HG02759 (cell line): ENCODE data around the gene FIS1.
"Not testable (repeated sequence)": the region's sequence is repeated elsewhere in the genome, so short reads cannot be mapped to it uniquely, and the experiment has no call there.

Experiments used
- ATAC-seq: cut with Tn5 transposase; IDR thresholded peaks from one replicate; pipeline ENCODE4 v1.9.1; 2021; ENCODE audit warnings: mild to moderate bottlenecking, moderate library complexity; ENCODE audit not compliant: unreplicated experiment

FIS1 gene

DNA sequence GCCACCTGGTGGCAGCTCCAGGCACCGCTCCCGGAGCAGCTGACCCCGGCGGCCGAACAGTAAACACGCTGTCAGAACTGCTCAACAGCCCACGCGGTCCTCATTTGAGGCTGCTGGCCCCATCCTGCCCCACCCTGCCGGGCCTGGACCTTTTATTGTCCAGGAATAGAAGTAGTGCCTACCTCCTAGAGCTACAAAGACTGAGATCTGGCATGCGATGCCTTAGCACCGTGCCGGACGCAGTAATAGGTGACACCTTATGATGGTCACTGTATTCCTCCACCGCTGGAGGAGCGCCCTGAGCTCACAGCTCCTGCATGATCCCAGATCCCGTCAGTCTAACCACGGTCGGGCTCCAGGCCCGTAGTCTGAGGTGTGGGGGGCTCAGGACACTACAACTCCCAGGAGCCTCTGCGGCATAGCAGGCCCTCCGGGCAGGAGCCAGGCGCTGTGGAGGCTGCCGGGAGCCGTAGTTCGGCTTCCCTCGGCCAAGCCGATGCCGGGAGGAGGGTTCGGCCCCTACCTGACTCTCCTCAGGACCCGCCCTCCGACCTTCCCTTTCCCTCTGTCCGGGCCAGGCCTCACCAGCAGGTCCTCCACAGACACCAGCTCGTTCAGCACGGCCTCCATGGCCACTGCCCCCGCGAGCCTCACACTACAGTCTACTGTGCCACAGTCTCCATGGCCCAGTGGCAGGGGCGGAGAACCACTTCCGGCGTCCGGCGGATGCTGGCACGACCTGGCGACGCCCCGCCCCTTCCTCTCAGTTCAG lies at the start of gene FIS1:
FIS1 (minus strand) TSS at position 707 of the 772 bp plus-strand sequence; CDS start at position 630, 77 bp downstream.
- peak; percentile 94 for ATAC-seq

DNA sequence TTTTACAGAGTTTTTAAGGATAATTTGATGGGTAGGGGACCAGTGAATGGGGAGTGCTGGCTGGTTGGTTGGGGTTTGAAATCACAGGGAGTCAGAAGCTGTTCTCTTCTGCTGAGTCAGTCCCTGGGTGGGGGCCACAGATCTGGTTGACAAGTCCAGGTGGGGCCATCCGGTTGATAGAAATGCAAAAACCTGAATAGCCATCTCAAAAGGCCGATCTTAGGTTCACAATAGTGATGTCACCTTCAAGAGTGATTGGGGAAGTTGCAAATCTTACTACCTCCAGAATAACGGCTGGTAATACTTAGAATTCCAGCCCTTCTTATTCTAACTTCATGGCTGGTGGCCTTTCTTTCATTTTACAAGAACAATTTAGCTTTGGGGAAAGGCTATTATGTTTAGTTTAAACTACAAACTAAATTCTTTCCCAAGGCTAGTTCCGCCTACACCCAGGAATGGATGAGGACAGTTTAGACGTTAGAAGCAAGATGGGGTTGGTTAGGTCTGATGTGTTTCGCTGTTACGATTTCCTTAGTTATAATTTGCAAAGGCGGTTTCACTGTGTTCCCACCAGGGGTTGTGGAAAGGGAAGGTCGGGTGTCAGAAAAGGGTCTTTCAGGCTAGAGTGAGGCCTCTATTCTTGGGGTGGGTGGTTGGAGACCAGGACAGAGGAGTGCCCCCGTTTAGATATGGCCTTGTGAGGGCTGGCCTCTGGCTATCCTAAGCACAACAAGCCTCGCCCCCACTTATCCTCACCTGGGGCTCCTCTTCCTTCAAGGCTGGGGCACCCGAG lies 49.4 kb upstream of the FIS1 start:
- ATAC-seq, result no peak

DNA sequence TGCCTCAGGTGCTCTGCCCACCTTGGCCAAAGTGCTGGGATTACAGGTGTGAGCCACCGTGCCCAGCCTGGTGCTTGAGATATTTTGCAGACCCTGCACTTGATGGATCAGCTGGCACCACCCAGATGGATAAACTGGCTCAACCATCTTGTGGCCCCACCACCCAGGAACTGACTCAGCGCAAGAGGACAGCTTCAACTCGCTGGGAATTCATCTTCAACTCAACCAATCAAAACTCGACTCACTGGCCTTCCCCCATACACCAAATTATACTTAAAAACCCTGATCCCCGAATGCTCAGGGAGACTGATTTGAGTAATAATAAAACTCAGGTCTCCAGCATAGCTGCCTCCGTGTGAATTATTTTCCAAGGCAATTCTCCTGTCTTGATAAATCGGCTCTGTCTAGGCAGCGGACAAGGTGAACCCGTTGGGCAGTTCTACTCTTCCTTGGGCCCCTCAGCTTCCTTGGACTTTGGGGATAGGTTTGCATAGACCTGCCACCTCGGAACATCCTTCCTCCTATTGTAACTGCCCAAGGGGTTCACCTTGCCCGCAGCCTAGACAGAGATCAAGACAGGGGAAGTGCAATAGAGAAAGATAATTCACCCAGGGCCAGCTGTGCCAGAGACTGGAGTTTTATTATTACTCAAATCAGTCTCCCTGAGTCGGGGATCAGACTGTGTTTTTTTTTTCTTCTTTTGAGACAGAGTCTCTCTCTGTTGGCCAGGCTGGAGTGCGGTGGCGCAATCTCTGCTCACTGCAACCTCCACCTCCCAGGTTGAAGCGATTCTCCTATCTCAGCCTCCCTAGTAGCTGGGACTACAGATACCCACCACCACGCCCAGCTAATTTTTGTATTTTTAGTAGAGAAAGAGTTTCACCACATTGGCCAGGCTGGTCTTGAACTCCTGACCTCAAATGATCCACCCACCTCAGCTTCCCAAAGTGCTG lies 48.5 kb upstream of the FIS1 start:
- ATAC-seq, result not testable (repeated sequence)

DNA sequence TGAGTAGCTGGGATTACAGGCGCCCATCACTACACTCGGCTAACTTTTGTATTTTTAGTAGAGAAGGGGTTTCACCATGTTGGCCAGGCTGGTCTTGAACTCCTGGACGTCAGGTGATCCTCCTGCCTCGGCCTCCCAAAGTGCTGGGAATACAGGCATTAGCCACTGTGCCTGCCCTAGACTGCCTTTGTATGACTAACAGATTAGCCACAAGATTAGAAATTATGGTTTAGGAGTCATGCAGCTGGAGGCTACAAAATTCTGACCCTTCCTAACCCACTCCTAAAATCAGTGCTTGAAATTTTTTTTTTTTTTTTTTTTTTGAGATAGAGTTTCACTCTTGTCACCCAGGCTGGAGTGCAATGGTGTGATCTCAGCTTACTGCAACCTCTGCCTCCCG lies 47.7 kb upstream of the FIS1 start:
- ATAC-seq, result not testable (repeated sequence)

DNA sequence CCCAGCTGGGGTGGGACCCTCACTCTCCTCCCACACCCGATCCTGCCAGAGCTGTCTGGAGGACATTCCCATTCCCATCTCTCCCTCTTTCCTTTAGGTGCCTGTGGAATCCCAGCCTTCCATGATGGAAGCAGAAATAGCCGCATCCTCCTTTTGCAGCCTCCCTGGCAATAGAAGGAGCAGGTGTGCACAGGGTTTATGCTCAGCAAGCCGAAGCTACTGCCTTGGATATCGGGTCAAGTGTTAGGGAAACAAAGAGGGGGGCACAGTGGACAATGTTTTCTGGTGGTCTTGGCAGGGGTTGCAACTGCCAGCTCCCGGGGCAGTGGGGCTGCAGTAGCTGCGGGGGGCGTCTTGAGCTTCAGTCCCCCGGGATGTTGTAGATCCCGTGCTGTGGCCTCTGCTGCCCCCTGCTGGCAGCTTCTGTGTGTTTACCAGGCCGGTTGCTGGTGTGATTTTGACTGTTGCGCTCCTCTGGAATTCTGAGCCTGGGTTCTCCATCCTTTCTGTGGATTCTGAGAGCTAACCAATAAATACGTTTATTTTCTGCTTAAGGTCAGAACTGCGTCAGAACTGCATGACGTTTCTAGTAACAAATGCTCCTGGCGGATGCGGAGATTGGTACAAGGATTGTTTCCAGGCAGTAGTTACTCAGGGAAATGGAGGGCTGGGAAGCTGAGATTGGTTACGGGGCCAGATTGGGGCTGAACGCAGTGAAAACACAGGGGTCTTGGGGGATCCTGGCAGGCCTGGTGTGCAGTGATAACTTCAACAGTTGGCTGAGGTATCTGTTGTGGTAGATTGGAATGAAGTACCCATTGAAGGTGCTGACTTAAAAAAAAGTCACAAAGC lies 45.5 kb upstream of the FIS1 start:
- not testable (repeated sequence) for ATAC-seq

DNA sequence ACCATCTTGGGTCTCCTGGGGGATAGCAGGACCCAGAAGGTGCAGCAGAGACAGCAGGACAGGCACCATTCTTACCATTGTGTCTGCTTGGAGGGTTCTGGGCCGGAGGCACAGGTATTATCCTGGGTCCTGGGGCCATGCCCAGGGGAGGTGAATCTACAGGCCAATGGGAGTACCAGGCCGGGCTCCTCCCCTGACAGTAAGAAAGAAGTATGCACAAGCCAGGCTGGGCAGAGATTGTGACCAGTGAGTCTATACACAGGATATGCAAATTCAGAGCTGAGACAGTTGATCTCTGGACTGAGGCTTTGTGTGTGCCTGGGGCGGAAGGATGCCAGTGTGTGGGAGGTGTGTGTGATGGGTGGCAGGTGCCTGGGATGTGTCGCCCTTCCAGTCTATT lies 44.8 kb upstream of the FIS1 start:
- ATAC-seq, result not testable (repeated sequence)

DNA sequence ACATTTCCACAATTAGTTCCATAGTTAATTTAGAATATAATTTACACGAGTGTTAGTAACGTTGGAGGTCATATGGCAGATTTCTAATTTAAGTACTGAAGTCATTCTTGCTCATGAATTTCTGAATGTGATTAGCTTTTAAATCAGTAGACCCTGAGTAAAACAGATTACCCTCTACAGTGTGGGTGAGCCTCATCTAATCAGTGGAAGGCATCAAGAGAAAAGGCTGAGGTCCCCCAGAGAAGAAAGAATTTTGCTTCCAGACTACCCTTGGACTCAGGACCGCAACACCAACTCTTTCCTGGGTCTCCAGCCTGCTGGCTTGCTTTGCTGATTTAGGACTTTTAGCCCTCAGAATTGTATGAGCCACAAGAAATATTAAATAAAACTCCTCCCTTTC lies 43.6 kb upstream of the FIS1 start:
- ATAC-seq, result no peak

DNA sequence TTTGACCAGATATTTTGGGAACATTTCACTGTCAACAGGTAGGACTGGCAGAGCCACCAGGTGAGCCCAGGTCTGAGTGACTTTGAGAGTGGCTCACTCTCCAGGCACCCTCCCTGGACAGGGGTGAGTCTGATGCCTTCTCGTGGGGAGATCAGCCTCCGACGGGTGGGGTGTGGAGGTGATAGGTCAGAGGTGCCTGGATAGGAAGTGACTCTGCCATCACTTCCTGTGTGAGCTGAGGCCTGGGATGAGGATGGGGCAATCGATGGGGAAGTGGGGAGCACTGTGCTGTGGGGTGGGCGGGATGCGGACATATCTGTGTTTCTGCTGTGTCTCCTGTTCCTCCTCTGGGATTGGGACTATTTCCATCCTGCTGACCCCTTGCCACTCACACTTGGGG lies 42.2 kb upstream of the FIS1 start:
- ATAC-seq, result no peak

DNA sequence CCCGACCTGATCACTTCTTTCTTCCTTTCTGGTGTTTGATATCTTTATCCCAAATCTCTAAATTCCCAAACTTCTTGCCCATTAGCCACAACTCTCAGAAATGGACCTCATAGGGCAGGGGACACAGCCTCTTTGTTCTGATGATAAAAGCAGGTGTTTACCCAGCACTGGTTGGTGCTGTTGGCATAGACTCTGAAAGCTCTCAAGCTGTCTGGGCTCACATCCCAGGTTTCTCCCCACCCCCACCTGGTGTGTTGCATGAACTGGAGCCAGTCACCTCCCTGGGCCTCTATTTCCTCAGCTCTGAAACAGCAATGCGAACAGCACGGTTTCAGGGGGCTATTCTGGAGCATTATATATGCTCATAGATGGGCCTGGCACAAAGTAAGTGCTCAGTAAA lies 41.0 kb upstream of the FIS1 start:
- ATAC-seq, result not testable (repeated sequence)

DNA sequence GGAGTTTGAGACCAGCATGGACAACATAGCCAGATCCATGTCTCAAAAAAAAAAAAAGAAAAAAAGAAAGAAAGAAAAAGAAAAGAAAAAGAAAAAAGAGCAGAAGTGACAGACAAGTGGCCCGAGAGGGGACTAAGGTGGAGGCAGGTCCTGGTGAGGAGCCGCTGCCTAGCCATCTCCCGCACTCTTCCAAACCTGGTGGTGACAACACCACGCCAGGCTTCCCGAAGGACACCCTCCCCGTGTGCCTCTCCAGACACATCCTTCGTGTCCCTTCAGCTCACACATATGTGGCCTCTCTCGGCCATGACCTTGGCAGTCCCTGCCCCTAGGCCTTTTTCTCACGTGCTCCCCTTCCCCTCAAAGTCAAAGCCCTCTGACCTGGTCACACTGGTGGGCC lies 40.3 kb upstream of the FIS1 start:
- ATAC-seq, result no peak

DNA sequence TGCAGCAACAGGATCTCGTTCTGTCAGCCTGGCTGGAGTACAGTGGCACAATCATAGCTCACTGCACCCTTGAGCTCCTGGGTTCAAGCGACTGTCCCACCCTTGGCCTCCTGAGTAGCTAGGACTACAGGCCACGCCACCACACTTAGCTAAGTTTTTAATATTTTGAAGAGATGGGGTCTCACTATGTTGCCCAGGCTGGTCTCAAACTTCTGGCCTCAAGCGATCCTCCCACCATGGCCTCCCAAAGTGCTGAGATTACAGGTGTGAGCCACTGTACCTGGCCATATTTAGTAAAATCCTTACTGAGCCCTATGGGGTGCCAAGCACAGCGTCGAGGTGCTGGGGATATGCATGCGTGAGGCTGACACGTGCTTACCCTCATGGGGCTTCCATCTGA lies 36.0 kb upstream of the FIS1 start:
- ATAC-seq, result not testable (repeated sequence)

DNA sequence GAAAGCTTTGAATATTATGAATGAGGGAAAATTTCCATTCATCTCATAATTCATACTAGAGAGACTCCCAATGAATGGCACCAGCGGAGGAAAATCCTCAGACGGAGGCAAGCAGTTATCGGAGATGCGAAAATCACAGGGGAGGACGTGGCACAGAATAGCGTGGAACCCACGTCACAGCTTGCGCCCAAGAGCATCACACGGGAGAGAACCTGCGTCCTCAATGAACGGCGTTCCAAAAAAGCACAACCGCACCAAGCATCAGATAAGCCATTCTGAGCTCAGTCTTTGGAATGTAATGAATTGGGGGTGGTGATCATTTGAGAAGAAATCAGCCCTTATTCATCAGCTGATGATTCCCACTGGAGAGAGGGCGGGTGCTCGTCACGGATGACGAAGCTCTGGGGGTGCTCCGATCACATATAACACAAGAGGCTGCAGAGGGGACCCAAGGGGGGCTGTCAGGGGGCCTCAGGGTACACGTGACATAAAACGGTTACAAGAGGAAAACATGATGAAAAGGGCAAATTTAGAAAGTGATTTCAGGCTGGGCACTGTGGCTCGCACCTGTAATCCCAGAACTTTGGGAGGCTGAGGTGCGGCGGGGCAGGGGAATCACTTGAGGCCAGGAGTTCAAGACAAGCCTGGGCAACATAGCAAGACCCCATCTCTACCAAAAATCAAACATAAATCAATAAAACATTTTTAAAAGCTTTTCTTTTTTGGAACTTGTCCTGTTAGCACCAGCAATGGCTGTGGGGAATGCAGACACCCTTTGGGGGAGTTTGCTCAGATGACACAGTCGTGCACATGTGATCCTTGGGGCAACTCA lies 33.8 kb upstream of the FIS1 start:
- no peak for ATAC-seq

DNA sequence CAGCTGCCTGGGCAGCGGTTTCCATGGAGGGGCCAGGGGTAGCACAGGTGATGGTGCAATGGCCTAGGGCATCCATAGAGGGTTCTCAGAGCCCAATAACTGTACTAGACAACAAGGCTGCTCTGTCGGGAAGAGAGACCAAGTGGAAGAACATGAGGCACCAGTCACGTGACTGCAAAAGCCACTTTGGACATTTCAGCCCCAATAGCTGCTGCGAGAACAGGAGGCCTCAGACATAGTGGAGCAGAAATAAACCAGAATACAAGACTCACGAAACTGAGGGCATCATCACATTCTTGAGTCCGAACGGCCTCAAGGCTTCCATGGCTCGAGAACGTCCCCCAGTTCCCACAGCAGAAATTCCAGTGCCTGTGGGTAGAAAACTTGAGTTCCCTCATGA lies 32.3 kb upstream of the FIS1 start:
- ATAC-seq, result no peak

DNA sequence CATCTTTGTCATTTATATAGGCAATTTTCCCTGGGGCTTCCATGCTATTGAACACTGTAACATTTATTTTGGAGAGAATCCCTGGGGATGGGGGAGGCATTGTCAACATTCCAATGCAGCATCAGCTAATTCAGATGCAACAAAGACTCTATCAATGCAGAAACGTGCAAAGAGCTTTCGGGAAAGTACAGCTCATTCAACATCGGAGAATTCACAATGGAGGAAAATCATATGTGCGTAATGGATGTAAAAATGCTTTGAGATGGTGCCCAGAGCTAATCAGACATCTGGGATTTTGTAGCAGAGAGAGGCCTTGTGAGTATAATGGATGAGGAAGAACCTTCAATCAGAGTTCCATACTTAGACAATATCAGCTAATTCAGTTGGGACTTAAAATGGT lies 28.3 kb upstream of the FIS1 start:
- no peak for ATAC-seq

DNA sequence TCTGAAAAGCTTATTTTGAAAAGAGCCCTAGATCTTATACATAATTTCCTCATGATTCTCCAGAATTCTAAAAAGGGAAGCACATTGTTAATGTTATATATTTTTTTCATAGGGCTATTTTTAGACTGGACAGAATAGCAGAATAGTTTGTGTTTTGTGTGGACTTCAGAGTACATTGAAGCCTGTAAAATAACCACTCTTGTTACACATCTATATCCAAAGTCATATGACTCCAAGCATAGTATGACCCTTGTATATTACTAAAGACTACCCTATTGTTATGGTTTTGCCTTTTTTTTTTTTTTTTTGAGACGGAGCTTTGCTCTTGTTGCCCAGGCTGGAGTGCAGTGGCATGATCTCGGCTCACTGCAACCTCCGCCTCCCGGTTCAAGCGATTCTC lies 26.1 kb upstream of the FIS1 start:
- ATAC-seq, result no peak

DNA sequence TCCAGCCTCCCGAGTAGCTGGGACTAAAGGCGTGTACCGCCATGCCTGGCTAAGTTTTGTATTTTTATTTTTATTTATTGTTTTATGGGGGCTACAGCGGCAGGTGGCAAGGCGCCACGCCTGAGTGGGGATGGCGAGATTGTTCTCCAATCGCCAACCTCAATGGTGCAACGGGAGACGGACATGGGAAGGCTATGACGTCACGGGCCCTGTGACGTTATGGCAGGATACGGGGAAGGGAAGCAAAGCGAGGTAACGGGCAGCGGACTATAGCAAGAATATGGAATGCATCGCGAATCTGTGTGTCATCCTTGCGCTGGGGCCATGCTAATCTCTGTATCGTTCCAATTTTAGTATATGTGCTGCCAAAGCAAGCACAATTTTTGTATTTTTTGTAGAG lies 24.8 kb upstream of the FIS1 start:
- no peak for ATAC-seq

DNA sequence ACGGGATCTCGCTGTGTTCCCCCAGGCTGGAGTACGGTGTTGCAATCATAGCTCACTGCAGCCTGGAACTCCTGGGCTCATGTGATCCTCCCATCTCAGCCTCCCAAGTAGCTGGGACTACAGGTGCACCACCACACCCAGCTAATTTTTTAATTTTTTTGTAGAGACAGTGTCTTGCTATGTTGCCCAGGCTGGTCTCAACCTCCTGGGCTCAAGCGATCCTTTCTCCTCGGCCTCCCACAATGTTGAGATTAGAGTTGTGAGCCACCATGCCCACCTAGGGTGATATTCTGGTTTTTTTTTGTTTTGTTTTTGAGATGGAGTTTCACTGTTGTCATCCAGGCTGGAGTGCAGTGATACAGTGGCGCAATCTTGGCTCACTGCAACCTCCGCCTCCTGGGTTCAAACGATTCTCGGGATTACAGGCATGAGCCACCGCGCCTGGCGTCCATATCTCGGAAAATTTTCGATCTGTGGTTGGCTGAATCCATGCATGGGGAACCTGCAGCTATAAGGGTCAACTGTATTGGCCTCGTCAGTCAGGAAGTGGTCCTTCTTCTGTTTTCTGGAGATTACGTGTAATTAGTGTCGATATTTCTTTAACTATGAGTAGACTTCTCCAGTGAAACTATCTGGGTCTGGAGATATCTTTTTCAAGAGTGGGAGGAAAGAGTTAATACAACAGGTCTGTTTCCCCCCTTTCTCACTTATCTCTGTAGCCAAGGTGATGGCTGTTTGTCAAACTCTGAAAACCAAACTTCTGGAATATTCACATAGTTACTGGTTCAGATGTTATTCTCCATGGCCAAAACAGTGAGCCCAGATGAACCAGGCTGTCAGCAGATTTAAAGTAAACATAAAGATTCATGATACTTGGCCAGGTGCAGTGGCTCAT lies 21.0 kb upstream of the FIS1 start:
- ATAC-seq, result no peak

DNA sequence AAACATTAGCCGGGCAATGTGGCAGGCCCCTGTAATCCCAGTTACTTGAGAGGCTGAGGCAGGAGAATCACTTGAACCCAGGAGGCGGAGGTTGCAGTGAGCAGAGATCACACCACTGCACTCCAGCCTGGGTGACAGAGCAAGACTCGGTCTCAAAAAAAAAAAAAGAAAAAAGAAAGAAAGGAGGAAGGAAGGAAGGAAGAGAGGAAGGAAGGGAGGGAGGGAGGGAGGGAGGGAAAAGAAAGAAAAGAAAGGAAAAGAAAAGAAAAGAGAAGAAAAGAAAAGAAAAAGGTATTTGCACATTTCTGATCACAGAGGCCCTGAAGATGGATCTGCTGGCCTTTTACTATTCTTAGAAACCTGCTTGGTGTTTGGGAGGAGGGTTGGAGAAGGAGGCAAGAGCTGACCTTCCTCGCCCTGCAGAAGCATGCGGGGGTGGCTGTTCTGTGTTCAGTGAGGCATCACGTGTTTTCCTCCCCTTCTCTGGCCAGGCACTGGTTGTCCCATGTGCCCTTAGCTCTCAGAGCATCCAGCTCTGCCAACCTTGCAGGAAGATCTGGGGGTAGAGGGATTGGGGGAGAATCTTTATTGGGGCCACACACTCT lies 19.3 kb upstream of the FIS1 start:
- ATAC-seq, result not testable (repeated sequence)
